ENCODE measurements around the gene RPH3AL.
"Not testable (repeated sequence)": the region's sequence is repeated elsewhere in the genome, so short reads cannot be mapped to it uniquely, and the experiment has no call there.

The RPH3AL gene

DNA sequence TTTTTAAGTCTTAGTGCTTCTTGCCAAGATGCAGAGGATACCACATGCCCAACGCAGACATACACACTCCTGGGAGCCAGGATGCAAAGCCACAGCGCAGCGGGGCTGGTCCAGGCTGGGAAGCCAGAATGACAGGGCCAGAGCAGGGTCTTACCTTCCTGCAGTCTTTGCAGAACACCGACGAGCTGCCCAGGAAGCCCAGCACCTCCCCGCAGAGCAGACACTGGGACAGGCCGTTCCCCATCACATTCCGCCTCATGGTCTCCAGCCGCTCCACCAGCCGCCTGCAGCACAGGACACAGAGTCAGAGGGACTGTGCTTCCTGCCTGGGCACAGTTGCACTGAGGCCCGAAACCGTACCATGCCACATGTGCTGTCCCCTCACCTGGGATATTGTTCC is 33.3 kb downstream of the RPH3AL start:
- no peak for DNase-seq (ENCODE audit: low read depth)

DNA sequence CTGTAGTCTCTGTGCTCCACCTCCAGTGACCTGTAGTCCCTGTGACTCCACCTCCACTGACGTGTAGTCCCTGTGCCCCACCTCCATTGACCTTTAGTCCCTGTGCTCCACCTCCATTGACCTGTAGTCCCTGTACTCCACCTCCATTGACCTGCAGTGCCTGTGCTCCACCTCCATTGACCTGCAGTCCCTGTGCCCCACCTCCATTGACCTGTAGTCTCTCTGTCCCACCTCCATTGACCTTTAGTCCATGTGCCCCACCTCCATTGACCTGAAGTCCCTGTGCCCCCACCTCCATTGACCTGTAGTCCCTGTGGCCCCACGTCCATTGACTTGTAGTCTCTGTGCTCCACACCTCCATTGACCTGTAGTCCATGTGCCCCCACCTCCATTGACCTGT is 35.5 kb downstream of the RPH3AL start:
- not testable (repeated sequence) for DNase-seq (ENCODE audit: low read depth)

DNA sequence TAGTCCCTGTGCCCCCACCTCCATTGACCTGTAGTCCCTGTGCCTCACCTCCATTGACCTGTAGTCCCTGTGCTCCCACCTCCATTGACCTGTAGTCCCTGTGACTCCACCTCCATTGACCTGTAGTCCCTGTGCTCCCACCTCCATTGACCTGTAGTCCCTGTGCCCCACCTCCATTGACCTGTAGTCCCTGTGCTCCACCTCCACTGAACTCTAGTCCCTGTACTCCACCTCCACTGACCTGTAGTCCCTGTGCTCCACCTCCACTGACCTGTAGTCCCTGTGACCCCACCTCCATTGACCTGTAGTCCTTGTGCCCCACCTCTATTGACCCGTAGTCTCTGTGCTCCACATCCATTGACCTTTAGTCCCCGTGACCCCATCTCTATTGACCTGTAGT is 37.2 kb downstream of the RPH3AL start:
- not testable (repeated sequence) for DNase-seq (ENCODE audit: low read depth)

DNA sequence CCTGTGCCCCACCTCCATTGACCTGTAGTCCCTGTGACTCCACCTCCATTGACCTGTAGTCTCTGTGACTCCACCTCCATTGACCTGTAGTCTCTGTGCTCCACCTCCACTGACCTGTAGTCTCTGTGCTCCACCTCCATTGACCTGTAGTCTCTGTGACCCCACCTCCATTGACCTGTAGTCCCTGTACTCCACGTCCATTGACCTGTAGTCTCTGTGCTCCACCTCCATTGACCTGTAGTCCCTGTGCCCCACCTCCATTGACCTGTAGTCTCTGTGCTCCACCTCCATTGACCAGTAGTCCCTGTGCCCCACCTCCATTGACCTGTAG is 38.0 kb downstream of the RPH3AL start:
- DNase-seq (ENCODE audit: low read depth): not testable (repeated sequence)

DNA sequence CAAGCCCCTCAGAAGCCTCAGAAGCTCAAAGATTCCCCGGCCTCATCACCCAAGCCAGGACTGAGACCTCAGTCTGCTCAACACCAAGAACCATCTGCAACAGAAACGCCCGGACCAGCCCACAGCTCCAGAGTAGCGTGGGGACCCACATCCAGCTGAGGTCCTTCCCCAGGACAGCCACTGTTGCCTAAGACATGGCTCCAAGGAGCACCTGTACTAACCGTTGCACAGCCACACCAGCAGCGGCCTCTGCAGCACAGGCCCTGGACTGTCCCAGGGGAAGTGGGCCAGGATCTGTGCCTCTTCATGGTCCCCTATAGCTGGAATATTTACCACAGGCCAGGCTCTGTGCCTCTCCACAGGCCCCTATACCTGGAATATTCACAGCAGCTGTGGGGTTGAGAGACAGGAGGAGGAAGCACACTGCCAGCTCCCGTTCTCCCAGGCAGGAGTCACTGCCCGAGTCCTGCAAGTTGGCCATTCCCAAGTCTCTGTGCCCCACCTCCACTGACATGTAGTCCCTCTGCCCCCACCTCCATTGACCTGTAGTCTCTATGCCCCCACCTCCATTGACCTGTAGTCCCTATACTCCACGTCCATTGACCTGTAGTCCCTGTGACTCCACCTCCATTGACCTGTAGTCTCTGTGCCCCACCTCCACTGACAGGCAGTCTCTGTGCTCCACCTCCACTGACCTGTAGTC is 38.5 kb downstream of the RPH3AL start:
- DNase-seq (ENCODE audit: low read depth): no peak

DNA sequence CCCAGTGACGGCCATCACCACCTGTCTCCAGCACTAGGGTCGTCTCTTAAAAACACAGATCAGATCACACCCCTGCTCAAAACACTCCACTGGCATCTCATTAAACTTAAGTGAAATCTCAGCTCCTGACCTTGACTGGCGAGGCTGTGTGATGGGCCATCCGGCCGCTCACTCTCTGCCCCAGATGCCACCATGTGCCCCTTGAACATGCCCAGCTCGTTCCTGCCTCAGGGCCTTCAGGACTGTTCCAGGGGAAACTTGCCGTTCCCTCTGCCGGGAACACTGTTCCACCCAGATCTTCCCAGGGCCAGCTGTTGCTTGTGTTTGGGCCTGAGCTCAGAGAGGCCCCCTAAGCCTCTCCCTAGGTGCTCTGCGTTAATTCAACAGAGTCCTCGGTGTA is 39.4 kb downstream of the RPH3AL start:
- no peak for DNase-seq (ENCODE audit: low read depth)

DNA sequence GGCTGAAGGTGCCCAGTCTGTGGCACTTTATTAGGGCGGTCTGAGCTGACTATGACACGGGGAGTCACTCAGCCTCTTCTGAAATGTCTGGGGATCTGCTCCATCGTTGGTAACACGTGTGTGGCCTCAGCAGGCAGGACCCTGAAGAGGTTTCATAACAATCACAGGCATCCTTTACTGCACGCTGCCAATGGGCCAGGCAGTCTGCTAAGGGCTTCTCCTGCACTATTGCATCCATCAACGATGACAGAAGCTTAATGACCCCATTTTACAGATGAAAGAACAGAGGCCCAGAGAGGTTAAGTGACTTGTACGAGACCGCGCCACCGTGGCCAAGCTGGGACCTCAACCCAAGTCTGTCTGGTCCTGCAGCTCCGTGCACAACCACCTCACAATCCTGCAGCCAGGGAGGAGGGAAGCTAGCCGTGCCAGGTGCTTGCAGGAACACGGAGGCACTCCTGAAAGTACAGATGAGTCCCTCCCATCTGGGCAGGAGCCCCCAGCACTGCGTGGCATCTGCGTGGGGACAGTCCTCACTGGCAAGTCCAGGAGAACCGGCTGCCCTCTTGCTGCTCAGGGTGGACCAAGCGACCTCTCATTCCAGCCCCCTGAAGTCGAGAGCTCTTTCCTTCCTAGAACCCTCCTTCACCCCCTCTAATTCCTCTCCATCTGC is 40.0 kb downstream of the RPH3AL start:
- DNase-seq (ENCODE audit: low read depth): no peak

DNA sequence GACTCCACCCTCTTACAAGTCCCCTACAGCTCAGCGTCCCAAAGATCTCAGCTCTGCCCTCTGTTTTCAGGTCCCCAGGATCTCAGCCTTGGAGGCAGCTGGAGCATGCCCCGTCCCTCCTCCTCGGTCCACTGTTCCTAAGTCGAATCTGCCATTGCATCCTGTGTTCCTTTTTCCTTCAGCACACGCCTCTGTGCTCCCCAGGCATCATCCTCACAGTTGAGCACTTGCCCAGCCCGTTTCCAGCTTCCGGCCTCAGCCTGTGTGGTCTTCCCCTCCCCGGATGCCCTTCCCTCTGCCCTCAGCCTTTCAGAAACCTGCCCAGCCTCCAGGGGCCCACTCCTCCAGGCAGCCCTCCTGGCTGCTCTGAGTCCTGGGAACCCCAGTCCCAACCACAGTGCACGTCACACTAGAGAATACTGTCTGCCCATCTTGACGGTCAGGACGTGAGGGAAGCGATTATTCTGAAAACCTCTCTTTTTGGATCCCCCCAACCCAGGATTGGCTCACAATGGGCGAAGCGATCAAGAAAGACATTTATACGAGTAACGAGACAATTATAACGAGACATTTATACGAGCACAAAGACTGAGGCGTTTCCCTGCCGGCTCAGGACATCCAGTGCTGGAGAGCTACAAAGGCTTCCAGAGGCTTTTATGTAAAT is 41.4 kb downstream of the RPH3AL start:
- DNase-seq (ENCODE audit: low read depth): no peak

DNA sequence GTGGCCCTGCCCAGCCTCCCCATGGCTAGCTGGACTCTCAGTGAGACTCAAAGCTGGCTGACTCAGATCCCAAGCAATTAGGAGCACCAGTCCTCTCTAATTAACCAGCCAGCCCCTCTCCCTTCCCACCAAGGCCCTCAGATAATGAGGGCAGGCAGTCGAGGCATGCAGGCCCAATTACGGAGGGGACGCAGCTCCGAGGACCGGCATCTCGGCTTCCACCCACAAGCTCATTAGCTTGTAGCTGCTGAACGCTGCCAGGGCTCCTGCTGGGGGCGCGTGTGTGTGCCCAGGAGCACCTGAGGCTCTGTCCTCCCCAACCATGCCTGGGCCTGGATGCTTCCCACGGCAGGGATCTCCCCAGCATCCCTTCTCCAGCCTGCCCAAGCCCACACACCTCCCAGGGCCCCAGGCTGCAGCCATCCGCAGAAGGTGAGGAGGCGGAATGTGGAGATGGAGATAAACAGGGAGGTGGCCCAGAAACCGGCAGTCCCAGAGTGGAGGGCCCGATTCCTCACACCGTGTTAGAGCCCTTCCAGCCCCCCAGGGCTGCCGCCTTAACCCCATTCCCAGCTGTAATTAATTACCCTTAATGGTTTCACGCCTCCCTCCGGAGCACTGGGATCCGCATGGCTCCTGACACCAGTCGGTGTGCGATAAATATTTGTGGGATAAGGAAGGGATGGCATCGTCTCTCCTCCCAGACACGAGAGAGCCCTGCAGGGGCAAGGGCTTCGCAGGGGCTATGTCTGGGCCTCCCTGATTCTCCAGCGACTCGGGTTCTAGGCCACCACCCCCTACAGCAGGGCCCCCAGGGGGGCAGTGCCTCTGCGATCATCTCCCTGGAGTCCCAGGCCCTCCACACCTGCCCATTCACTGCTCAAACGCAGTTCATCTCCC is 42.2 kb downstream of the RPH3AL start:
- no peak for DNase-seq (ENCODE audit: low read depth)

DNA sequence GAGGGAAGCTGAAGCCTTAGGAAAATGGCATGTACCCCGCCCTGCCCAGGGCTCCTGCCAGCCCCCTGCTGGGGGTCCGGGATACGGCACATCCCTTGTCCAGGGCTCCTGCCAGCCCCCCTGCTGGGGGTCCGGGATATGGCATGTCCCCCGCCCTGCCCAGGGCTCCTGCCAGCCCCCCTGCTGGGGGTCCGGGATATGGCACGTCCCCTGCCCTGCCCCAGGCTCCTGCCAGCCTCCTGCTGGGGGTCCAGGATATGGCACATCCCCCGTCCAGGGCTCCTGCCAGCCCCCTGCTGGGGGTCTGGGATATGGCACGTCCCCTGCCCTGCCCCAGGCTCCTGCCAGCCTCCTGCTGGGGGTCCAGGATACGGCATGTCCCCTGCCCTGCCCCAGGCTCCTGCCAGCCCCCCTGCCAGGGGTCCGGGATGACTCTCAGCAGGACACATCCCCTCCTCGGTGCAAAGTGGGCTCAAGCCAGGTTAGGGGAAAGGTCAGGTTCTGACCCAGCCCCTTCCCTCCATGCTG is 43.2 kb downstream of the RPH3AL start:
- peak; percentile 18 for DNase-seq (ENCODE audit: low read depth)

DNA sequence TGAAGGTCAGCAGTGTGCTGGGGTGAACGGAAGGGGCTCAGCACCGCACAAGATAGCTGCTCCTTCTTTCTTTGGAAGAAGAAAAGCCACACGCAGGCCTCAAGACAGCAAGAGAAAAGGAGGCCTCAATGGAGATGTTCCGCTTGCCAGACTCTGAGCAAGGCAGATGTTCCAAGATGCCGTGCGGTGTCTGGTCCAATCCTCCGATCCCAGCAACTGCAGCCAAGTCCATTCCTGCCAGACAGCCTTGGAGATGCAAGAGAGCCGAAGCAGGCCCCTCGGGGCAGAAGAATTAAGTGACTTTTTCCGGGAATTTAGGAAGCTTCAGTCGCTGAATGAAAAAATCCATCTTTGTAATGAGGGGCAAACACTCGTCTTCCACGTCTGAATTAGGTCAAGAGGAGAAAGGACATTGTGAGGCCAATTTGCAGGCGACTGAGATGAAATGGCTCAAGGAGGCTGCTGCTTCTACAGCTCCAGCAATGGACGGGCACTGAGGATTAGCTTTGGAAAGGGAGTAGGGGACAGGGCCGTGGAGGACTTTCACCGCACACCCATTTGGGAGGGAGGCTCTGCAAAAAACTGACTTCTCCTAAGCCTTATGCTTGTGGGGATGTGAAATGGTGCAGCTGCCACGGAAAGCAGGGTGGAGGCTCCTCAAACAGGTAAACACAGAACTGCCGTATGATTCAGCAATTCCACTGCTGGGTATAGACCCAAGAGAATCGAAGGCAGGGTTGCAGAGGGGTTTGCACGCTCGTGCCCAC is 44.7 kb downstream of the RPH3AL start:
- DNase-seq (ENCODE audit: low read depth): no peak

DNA sequence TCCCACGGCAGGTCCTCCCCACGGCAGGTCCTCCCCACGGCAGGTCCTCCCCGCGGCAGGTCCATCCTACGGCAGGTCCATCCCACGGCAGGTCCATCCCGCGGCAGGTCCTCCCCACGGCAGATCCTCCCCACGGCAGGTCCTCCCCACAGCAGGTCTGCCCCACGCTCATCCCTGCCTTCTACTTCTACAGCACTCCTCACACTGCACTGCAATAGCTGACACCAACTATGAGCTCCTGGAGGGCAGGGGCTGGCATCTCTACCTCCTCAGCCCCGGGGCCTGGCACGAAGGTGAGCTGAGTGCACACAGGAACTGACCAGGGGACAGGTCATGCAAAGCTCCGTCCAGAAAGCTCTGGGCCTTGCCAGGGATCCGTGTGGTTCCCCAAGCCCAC is 45.3 kb downstream of the RPH3AL start:
- no peak for DNase-seq (ENCODE audit: low read depth)

DNA sequence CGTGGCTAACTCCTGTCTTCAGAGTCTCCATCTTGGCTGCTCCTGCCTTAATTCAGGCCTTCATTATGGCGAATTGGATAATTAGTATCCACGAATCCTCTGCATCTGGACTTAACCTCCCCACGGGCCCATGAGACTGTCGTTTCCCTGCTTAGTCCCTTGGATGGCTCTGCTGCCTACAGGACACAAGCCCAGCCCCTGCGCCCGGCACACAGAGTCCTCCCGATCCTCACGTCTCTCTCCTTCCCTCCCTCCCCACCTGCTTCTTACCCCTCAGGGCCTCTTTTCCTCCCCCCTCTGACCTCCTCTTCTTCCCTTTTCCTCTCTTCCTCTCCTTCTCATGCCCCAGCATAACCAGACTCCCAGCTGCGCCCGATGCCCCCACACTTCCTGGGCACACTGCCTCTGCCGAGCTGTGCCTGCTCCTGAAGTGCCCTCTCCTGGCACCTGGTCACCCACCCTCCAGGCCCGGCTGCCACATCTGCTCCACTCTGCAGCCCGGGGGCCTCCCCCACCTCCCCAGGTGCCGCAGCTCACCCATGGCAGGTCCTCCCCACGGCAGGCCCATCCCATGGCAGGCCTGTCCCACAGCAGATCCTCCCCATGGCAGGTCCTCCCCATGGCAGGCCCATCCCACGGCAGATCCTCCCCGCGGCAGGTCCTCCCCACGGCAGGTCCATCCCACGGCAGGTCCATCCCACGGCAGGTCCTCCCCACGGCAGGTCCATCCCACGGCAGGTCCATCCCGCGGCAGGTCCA is 45.9 kb downstream of the RPH3AL start:
- no peak for DNase-seq (ENCODE audit: low read depth)

DNA sequence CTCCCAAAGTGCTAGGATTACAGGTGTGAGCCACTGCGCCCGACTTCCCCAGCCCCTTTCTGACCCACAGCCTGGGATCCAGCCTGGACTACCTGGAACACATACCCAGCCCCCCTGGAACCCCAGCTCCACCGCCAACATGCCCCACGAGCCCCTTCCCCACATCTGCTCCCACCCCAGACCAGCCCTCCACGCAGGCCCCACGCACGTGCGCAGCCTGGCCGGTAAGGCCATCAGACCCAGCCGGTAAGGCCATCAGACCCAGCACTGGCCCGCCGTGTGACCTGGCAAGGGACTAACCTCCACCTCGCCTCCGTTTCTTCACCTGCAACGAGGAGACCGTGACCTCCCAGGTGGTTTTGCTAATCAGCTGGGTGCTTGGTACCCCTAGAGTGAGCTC is 46.5 kb downstream of the RPH3AL start:
- DNase-seq (ENCODE audit: low read depth): no peak

DNA sequence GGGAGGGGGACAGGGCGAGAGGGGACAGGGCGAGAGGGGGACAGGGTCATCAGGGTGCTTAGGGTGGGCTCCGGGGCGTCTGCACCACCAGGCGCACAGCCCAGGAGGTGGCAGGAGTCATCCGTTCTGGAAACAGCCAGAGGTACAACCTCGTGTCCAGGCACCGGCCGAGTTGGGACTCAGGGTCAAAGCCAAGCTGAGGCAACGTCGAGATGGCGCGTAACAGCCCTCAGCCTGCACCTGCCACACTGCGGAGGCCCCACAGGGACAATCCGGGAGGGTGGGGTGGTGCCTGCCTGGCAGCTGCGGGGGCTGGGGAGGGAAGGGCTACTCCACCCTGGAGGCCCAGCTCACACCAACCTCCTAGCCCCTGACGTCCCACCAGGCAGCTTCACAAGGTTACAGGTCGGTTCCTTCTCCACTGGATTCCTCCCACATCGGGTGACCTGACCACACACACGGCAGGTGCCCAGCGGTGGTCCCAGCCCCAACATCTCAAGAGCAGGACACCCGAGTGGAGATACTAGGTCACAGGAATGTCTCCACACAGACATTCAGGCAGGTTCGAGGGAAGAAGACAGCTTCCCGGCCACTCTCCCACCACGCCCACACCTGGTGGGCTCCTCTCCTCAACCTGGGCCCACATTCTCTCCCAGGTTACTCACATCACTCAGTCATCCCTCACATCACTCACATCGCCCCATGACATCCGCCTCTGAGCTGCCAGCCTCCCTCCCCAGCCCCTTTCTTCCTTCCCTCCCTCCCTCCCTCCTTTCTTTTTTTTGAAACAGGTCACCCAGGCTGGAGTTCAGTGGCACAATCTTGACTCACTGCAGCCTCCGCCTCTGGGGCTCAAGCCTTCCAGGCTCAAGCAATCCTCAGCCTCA is 47.3 kb downstream of the RPH3AL start:
- DNase-seq (ENCODE audit: low read depth): no peak

DNA sequence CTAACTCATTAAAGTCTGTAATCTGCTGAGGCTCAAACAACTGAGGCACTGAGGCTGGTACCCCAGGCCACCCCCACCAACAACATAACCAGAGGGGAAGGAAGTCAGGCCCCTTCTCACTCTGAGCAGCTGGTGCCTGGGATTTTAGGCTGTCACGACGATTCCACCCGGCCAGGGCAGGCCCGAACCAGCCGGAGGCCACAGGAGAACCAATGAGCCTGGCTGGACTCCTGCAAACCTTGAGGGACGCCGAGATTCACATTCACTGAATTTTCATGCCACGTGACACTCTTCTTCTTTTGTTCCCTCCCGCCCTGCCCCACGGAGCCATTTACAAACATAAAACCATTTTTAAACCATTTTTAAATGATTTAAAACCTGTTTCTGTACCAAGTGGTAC is 48.1 kb downstream of the RPH3AL start:
- no peak for DNase-seq (ENCODE audit: low read depth)

DNA sequence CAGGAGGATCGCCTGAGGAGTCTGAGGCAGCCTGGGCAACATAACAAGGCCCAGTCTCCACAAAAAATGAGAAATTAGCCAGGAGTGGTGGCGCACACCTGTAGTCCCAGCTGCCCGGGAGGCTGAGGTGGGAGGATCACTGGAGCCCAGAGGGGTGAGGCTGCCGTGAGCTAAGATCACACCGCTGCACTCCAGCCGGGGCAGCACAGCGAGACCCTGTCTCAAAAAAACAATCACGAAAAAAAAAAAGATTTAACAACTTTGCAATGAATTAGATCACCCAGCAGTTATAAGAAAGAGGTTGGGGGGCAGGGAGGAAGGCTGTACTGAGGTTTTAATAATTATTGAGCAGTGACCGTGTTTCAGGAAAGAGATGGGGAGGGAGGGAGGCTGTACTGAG is 49.4 kb downstream of the RPH3AL start:
- no peak for DNase-seq (ENCODE audit: low read depth)

DNA sequence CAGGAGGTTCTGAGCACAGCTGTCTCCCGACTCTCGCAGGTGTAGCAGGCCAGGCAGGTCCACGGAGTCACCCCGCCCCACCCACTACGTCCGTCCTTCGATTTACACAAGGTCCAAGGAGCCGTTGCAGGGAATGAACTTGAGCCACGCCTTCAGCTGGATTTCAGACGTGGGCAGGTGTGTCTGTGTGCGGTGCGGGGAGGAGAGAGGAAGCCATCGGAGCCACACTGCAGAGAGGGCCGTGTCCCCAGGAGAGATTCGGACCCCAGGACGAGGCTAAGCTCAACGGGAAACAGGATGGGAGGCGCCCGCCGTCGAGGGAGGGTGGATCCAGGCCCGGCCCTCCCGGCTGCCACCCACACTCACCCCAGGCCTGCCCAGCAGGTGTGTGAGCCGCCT is 50.3 kb downstream of the RPH3AL start:
- DNase-seq (ENCODE audit: low read depth): no peak

DNA sequence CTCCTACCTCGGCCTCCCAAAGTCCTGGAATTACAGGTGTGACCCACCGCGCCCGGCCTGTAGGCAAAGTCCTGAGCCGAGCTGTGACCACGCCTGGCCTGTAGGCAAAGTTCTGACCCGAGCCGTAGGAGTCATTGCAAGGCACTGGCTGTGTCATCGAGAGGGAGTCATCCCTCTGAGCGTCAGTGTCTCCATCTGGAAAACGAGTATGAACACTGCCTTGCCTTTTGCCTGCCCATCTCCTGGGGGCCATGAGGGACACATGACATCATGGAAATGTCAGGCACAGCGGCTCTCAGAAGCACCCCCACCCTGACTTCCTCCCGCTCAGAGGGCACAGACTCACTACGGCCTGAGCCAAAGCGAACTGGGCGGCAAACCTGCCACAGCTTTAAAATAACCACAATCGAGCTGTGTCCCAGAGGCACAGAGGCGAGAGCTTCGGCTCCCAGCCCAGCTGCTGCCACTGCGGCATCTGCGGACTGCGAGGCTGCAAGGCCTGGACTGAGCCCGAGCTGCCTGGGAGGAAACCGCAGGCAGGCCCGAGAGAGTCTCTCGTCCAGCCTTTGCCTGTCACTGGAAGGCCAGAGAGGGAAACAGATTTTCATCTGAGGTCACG is 50.8 kb downstream of the RPH3AL start:
- DNase-seq (ENCODE audit: low read depth): no peak
